Testis (tissue), 2 donors: Measurements from ENCODE around the gene MEGF9.

Experiments used
- CTCF ChIP-seq, 3 experiments: fragments of 450-650 bp in 2 of 3; fragments of 200-600 bp in 1 of 3; sonication (generic) in 1 of 3; IDR thresholded peaks; one replicate each; pipeline ENCODE4 v1.5.1; 2016 to 2019; ENCODE audit warnings: antibody characterized with exemption in 3 of 3, mild to moderate bottlenecking in 2 of 3, moderate library complexity in 1 of 3
- POLR2A ChIP-seq: fragments of 450-650 bp; IDR thresholded peaks from one replicate; pipeline ENCODE4 v1.6.1; 2017; ENCODE audit warnings: antibody characterized with exemption, mild to moderate bottlenecking, moderate library complexity

GRCh38 chr9:120579139-120580050, 134.9 kb downstream of the MEGF9 start:
- TF ChIP-seq CTCF (IDR thresholded peaks at IDR 0.05) (no peak), POLR2A (no peak)
